GM10248 (cell line): ENCODE results near the gene PNLIPRP2.

Experiments
- CTCF ChIA-PET: fragments of 300-600 bp; sonication (Branson Sonifier 250); formaldehyde crosslinking; extraction: SDS; loops from one replicate; lab custom pipeline; 2021; ENCODE audit warnings: antibody characterized with exemption; lab: Yijun Ruan, JAX
- POLR2A ChIA-PET: fragments of 350-650 bp; sonication (Branson Sonifier 250); formaldehyde crosslinking; extraction: SDS; loops from one replicate; lab custom pipeline; 2020; ENCODE audit warnings: antibody characterized with exemption; lab: Yijun Ruan, JAX
- DNase-seq: peaks from one replicate; pipeline ENCODE4 v3.0.0; 2012; ENCODE audit errors: extremely low spot score
- TF ChIP-seq, protein P1 (sequence below): IDR thresholded peaks from 2 replicates; pipeline ENCODE4 v1.5.1; 2012; ENCODE audit warnings: mild to moderate bottlenecking, low read depth; ENCODE audit errors: extremely low read depth, missing control alignments, control extremely low read depth

PNLIPRP2 gene

GRCh38 chr10:116599991-116600390 lies 20.8 kb upstream of the PNLIPRP2 start:
- ChIA-PET CTCF (interaction anchor here (1.0 kb wide), 1 partner anchor 189 kb away, joined by 3 read pairs; no protein-coding TSS in a partner anchor), POLR2A (no interaction called here)
- DNase-seq, result no peak
- TF ChIP-seq, protein P1, sequence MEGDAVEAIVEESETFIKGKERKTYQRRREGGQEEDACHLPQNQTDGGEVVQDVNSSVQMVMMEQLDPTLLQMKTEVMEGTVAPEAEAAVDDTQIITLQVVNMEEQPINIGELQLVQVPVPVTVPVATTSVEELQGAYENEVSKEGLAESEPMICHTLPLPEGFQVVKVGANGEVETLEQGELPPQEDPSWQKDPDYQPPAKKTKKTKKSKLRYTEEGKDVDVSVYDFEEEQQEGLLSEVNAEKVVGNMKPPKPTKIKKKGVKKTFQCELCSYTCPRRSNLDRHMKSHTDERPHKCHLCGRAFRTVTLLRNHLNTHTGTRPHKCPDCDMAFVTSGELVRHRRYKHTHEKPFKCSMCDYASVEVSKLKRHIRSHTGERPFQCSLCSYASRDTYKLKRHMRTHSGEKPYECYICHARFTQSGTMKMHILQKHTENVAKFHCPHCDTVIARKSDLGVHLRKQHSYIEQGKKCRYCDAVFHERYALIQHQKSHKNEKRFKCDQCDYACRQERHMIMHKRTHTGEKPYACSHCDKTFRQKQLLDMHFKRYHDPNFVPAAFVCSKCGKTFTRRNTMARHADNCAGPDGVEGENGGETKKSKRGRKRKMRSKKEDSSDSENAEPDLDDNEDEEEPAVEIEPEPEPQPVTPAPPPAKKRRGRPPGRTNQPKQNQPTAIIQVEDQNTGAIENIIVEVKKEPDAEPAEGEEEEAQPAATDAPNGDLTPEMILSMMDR, result no peak

DNA sequence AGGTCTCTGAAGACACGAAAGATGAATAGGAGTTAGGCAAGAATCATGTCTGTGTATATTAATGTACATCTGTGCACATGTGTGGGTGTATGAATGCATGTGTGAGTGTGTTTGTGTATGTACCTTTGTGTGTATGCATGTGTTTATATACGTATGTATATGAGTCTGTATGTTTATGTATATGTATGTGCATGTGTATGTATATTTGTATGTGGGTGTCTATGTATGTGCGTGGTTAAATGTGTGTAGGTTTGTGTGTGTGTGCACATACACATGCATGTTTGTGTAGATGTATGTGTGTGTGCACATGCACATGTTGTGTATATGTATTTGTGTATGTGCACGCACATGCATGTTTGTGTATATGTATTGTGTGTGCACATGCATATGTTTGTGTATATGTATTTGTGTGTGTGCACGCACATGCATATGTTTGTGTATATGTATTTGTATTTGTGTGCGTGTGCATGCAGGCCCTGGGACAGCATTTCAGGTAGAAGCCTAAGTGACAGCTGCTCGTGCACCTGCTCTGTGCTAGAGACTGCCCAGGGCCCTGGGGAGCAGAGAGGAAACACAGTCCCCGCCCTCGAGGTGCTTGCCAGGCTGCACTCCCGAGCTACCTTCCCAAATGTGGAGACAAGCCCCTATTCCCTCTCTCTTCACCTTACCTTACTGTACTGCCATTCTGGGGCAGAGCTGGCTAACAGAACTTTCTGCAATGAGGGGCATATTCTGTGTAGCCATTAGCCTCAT lies 17.9 kb upstream of the PNLIPRP2 start:
- TF ChIP-seq, protein P1, result no peak
- CTCF ChIA-PET, result interaction anchor here (0.6 kb wide), 1 partner anchor 16 kb away, joined by 3 read pairs; no protein-coding TSS in a partner anchor
- POLR2A ChIA-PET, result no interaction called here
- no peak for DNase-seq

- DNase-seq, result no peak
- TF ChIP-seq, protein P1, result no peak
- POLR2A ChIA-PET, result no interaction called here
- CTCF ChIA-PET, result interaction anchor here (1.1 kb wide), 2 partner anchors 21 to 1853 kb away, joined by 3 read pairs; no protein-coding TSS in a partner anchor
These were observed 14.7 kb upstream of the PNLIPRP2 start for GRCh38 chr10:116606061-116606483.

DNA sequence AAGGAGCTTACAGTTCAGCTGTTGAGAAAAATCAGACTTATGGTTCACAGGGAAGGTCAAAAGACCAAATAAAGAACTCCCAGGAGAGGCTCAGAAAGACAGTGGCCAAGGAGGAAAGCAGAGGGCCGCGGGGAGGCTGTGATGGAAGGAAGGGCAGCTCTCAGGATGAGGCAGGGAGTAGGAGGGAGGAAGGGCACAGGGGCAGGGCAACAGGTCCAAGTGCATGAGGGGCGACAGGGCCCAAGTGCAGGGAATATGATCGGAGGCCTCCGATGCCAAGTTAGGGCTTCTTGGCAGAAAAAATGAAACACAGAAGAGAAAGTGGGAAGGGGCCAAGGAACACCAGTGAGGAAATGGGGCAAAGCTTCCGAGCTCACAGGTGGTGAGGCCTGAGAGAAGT lies 13.4 kb upstream of the PNLIPRP2 start:
- DNase-seq, result no peak
- ChIA-PET CTCF (interaction anchor here (1.1 kb wide), 1 partner anchor 1852 kb away, joined by 3 read pairs; no protein-coding TSS in a partner anchor), POLR2A (no interaction called here)
- TF ChIP-seq, protein P1, result no peak

GRCh38 chr10:116608686-116609594 lies 11.8 kb upstream of the PNLIPRP2 start:
- ChIA-PET POLR2A (no interaction called here), CTCF (no interaction called here)
- TF ChIP-seq, protein P1, result no peak
- no peak for DNase-seq

DNA sequence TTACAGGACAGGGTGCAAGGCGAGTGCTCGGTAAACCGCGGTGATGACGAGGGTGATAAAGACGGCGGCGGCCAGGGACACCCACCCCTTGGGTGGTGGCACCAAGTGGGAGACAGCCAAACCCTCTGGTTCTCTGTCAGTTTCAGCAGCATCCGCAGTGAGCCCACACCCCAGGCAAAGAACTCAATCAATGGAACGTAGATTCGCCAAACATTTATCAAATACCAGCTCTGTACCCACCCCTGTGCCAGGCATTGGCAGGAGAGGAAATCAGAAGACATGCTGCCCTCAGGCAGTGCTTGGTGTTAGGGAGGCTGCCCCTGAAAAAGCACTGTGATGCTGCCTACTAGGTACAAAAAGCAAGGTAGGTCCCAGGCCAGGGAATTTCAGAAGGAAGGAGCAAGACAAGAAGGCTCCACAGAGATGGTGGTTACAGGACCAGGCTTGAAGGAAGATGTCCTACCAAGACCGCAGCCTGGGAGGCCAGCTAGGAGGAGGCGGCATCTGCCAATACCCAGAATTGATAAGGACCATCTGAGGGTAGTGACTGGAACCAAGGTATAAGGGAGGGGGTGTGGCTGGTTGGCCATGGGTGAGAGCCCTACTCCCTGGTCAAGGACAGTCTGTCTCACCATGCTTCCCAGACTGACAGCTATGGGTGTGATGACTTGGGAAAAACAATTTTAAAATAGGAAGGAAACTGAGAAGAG lies 10.2 kb upstream of the PNLIPRP2 start:
- ChIA-PET CTCF (no interaction called here), POLR2A (no interaction called here)
- DNase-seq, result no peak
- TF ChIP-seq, protein P1, result no peak
